Vagina (tissue), 2 donors: ENCODE measurements around the gene ESRP2.

Experiments used
- POLR2A ChIP-seq, 2 donors: fragments of 450-650 bp; IDR thresholded peaks; one replicate each; pipeline ENCODE4 v1.6.1; 2017; ENCODE audit warnings: antibody characterized with exemption in 2 of 2, mild to moderate bottlenecking in 2 of 2, moderate library complexity in 2 of 2
- POLR2AphosphoS5 ChIP-seq, 2 donors: sonication (generic); formaldehyde crosslinking; IDR thresholded peaks; one replicate each; pipeline ENCODE4 v1.9.0; 2017; ENCODE audit warnings: antibody characterized with exemption in 2 of 2, mild to moderate bottlenecking in 2 of 2, low read depth in 1 of 2; ENCODE audit not compliant: insufficient read depth in 1 of 2
- TF ChIP-seq, protein P1 (sequence below), 3 experiments: fragments of 450-650 bp in 2 of 3; fragments of 200-600 bp in 1 of 3; sonication (generic) in 1 of 3; IDR thresholded peaks; one replicate each; pipeline ENCODE4 v1.5.1; 2017 to 2019; ENCODE audit warnings: antibody characterized with exemption in 3 of 3, mild to moderate bottlenecking in 2 of 3, moderate library complexity in 2 of 3

DNA sequence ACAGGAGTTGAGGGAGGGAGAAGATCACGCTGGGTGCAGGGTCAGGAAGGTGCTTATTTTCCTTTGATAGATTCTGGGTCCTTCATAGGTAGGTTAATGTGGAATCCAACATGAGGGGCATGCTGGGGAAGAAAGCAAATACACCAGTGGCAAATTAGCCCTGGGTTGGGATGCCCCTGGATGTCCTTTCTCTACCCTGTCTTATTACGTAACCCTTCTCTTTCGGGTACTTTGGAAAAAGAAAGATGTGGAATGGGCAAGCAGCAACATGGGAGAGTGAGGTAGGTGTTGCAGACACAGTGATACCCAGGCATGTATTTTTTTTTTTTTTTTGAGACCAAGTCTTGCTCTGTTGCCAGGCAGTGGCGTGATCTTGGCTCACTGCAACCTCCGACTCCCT is 37.5 kb upstream of the ESRP2 start:
- TF ChIP-seq, protein P1, sequence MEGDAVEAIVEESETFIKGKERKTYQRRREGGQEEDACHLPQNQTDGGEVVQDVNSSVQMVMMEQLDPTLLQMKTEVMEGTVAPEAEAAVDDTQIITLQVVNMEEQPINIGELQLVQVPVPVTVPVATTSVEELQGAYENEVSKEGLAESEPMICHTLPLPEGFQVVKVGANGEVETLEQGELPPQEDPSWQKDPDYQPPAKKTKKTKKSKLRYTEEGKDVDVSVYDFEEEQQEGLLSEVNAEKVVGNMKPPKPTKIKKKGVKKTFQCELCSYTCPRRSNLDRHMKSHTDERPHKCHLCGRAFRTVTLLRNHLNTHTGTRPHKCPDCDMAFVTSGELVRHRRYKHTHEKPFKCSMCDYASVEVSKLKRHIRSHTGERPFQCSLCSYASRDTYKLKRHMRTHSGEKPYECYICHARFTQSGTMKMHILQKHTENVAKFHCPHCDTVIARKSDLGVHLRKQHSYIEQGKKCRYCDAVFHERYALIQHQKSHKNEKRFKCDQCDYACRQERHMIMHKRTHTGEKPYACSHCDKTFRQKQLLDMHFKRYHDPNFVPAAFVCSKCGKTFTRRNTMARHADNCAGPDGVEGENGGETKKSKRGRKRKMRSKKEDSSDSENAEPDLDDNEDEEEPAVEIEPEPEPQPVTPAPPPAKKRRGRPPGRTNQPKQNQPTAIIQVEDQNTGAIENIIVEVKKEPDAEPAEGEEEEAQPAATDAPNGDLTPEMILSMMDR (IDR thresholded peaks at IDR 0.05), result no peak
- TF ChIP-seq POLR2AphosphoS5 (IDR thresholded peaks at IDR 0.05; ENCODE audit: insufficient read depth in 1 of 2, low read depth in 1 of 2), result no peak
- TF ChIP-seq POLR2A (IDR thresholded peaks at IDR 0.05), result no peak
